Upper lobe of left lung (tissue), 4 donors: ENCODE results near the gene BDNF.

Experiments used
- POLR2A ChIP-seq, 4 donors: fragments of 450-650 bp; IDR thresholded peaks; one replicate each; pipeline ENCODE4 v1.5.1; 2016 to 2017; ENCODE audit warnings: antibody characterized with exemption in 4 of 4, mild to moderate bottlenecking in 2 of 4
- TF ChIP-seq, protein P1 (sequence below), 6 experiments: fragments of 450-650 bp in 4 of 6; fragments of 200-600 bp in 2 of 6; sonication (generic) in 2 of 6; IDR thresholded peaks; one replicate each; pipeline ENCODE4 v1.5.1; 2016 to 2019; ENCODE audit warnings: antibody characterized with exemption in 6 of 6

DNA sequence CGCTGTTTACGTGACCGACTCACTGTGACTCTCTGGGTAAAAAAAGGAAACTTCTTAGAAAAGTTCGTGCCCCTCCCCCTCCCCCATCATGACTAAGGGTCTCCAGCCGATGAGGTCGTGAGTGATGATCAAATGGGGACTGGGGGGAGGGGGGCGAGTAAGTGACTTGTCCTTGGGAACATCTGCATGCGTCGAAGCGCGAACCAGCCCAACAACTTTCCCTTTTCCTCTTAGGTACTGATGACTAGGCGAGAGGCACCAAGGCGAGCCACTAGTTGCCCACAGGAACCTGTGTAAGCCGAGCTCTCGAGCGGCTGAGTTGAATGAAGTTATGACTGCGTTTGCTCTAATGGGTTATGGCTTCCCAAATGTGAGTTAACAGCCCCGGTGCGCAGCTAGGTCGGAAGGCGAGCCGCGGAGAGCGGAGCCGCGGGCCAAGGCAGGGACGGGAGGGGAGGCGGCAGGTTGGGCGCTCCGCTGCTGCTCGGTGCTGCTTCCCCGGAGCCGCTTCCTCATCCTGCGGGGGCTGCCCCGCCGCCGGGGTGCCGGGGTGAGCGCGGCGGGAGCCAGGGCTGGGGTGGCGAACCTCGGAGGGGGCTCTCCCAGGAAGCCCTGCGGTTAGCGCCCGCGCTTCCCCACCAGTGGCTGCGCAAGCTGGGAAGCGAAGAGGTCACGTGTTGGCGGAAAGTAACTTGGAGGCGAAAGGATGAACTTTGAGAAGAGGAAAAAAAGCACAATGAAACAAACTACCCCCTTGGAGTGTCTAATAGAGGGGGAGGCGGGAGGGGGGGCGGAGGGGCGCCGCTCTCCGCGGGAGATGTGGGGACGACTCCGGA lies 22.1 kb upstream of the BDNF start:
- TF ChIP-seq, protein P1, sequence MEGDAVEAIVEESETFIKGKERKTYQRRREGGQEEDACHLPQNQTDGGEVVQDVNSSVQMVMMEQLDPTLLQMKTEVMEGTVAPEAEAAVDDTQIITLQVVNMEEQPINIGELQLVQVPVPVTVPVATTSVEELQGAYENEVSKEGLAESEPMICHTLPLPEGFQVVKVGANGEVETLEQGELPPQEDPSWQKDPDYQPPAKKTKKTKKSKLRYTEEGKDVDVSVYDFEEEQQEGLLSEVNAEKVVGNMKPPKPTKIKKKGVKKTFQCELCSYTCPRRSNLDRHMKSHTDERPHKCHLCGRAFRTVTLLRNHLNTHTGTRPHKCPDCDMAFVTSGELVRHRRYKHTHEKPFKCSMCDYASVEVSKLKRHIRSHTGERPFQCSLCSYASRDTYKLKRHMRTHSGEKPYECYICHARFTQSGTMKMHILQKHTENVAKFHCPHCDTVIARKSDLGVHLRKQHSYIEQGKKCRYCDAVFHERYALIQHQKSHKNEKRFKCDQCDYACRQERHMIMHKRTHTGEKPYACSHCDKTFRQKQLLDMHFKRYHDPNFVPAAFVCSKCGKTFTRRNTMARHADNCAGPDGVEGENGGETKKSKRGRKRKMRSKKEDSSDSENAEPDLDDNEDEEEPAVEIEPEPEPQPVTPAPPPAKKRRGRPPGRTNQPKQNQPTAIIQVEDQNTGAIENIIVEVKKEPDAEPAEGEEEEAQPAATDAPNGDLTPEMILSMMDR (IDR thresholded peaks at IDR 0.05) = no peak
- no peak for TF ChIP-seq POLR2A (IDR thresholded peaks at IDR 0.05)
